ENCODE results near the gene SMPDL3A.

SMPDL3A gene

GRCh38 chr6:122806291-122806690, 17.2 kb downstream of the SMPDL3A start:
- Mint-ChIP-seq H3K4me3 (no peak overlapping the region), H3K4me1 (ENCODE audit: low read depth) (no peaks in the 10 kb centered on the region), H3K9me3 (no peaks in the 10 kb centered on the region), H3K27ac (no peak overlapping the region), H3K27me3 (peaks cover 3% of the 10 kb centered on the region), H3K36me3 (ENCODE audit: low read depth) (no peaks in the 10 kb centered on the region)

DNA sequence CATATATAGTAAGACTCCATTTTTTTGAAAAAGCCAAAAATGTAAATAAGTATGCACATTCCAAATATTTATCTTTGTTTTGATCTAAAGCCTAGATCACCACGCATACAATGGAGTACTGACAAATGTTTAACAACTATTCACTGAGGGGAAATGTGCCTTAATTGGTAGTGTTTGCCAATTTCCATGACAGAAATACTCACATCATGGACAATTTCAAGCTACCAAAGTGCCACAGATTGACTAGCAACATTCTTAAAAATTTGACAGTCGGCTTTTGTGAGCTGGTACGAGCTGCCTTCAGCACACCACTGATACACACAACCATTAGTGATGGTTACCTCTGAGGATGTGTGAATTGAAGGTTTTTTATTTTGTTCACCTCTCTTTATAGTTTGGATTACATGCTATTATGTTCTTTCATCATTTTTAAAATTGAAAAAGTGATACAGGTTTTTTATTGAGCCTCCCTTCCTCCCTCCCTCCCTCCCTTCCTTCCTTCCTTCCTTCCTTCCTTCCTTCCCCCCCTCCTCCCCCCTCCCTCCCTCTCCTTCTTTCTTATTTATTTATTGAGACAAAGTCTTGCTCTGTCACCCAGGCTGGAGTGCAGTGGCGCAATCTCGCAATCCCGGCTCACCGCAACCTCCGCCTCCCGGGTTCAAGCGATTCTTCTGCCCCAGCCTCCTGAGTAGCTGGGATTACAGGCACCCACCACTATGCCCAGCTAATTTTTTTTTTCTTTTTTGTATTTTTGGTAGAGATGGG, 19.2 kb downstream of the SMPDL3A start:
- Mint-ChIP-seq H3K4me3 (no peak overlapping the region), H3K27ac (no peak overlapping the region), H3K9me3 (no peaks in the 10 kb centered on the region), H3K27me3 (peaks cover 3% of the 10 kb centered on the region), H3K4me1 (ENCODE audit: low read depth) (no peaks in the 10 kb centered on the region), H3K36me3 (ENCODE audit: low read depth) (no peaks in the 10 kb centered on the region)

GRCh38 chr6:122809001-122809400, 19.9 kb downstream of the SMPDL3A start:
- no peak overlapping the region for H3K4me3 Mint-ChIP-seq
- H3K27ac Mint-ChIP-seq = no peak overlapping the region
- no peaks in the 10 kb centered on the region for H3K4me1 Mint-ChIP-seq (ENCODE audit: low read depth)
- H3K36me3 Mint-ChIP-seq (ENCODE audit: low read depth) = no peaks in the 10 kb centered on the region
- no peaks in the 10 kb centered on the region for H3K27me3 Mint-ChIP-seq
- no peaks in the 10 kb centered on the region for H3K9me3 Mint-ChIP-seq

GRCh38 chr6:122809691-122810090, 20.6 kb downstream of the SMPDL3A start:
- Mint-ChIP-seq H3K27me3 (no peaks in the 10 kb centered on the region), H3K27ac (no peak overlapping the region), H3K9me3 (no peaks in the 10 kb centered on the region), H3K4me3 (no peak overlapping the region), H3K4me1 (ENCODE audit: low read depth) (no peaks in the 10 kb centered on the region), H3K36me3 (ENCODE audit: low read depth) (no peaks in the 10 kb centered on the region)

GRCh38 chr6:122810189-122810588, 21.1 kb downstream of the SMPDL3A start:
- Mint-ChIP-seq H3K27me3 (no peaks in the 10 kb centered on the region), H3K4me1 (ENCODE audit: low read depth) (no peaks in the 10 kb centered on the region), H3K4me3 (no peak overlapping the region), H3K27ac (no peak overlapping the region), H3K9me3 (no peaks in the 10 kb centered on the region), H3K36me3 (ENCODE audit: low read depth) (no peaks in the 10 kb centered on the region)

DNA sequence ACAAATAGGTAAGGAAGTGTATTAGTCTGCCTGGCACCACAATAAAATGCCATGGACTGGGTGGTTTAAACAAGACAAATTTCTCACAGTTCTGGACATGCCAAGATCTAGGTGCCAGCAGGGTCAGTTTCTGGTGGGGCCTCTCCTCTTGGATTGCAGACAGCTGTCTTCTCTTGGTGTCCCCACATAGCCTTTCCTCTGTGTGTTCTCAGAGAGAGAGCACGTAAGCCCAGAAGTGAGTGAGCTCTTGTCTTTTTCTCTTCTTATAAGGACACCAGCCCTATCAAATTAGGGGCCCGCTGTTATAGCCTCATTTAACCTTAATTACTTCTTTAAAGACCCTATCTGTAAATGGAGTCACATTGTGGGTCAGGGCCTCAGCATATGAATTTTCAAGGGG, 28.3 kb downstream of the SMPDL3A start:
- H3K4me3 Mint-ChIP-seq = no peak overlapping the region
- no peaks in the 10 kb centered on the region for H3K27me3 Mint-ChIP-seq
- H3K27ac Mint-ChIP-seq = no peak overlapping the region
- H3K4me1 Mint-ChIP-seq (ENCODE audit: low read depth) = no peaks in the 10 kb centered on the region
- H3K36me3 Mint-ChIP-seq (ENCODE audit: low read depth) = no peaks in the 10 kb centered on the region
- H3K9me3 Mint-ChIP-seq = no peaks in the 10 kb centered on the region

- no peaks in the 10 kb centered on the region for H3K36me3 Mint-ChIP-seq (ENCODE audit: low read depth)
- no peak overlapping the region for H3K27ac Mint-ChIP-seq
- no peak overlapping the region for H3K4me3 Mint-ChIP-seq
- H3K27me3 Mint-ChIP-seq = no peaks in the 10 kb centered on the region
- no peaks in the 10 kb centered on the region for H3K9me3 Mint-ChIP-seq
- H3K4me1 Mint-ChIP-seq (ENCODE audit: low read depth) = no peaks in the 10 kb centered on the region
Measured at GRCh38 chr6:122817766-122818165, 28.7 kb downstream of the SMPDL3A start.

GRCh38 chr6:122818866-122819265, 29.8 kb downstream of the SMPDL3A start:
- Mint-ChIP-seq H3K9me3 (no peaks in the 10 kb centered on the region), H3K36me3 (ENCODE audit: low read depth) (no peaks in the 10 kb centered on the region), H3K27ac (no peak overlapping the region), H3K27me3 (no peaks in the 10 kb centered on the region), H3K4me1 (ENCODE audit: low read depth) (no peaks in the 10 kb centered on the region), H3K4me3 (no peak overlapping the region)

- no peaks in the 10 kb centered on the region for H3K36me3 Mint-ChIP-seq (ENCODE audit: low read depth)
- H3K27ac Mint-ChIP-seq = no peak overlapping the region
- H3K4me1 Mint-ChIP-seq (ENCODE audit: low read depth) = no peaks in the 10 kb centered on the region
- peaks cover 3% of the 10 kb centered on the region for H3K27me3 Mint-ChIP-seq
- H3K9me3 Mint-ChIP-seq = no peaks in the 10 kb centered on the region
- H3K4me3 Mint-ChIP-seq = no peak overlapping the region
Measured at GRCh38 chr6:122821095-122821494, 32.0 kb downstream of the SMPDL3A start.

DNA sequence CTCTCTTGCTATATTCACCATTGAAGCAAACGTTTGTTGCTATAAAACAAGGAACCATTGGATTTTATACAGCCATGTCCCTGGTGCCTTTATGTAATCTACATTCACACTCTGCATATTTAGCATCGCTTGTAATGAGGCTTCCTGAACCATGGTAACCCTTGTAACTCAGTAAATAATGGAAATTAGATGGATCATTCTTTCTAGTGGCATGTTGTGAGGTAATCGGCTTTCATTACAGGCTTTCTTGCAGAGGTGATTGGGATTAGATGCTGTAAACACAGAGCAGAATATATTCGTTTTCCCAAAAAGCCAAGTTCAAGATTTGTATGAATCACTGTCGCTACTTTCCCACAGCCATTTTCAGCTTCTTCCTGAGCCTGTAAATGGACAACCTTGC, 36.1 kb downstream of the SMPDL3A start:
- H3K9me3 Mint-ChIP-seq = no peaks in the 10 kb centered on the region
- H3K27ac Mint-ChIP-seq = no peak overlapping the region
- no peak overlapping the region for H3K4me3 Mint-ChIP-seq
- H3K36me3 Mint-ChIP-seq (ENCODE audit: low read depth) = no peaks in the 10 kb centered on the region
- peaks cover 16% of the 10 kb centered on the region for H3K27me3 Mint-ChIP-seq
- no peaks in the 10 kb centered on the region for H3K4me1 Mint-ChIP-seq (ENCODE audit: low read depth)

- no peak overlapping the region for H3K27ac Mint-ChIP-seq
- no peaks in the 10 kb centered on the region for H3K9me3 Mint-ChIP-seq
- H3K36me3 Mint-ChIP-seq (ENCODE audit: low read depth) = no peaks in the 10 kb centered on the region
- H3K4me1 Mint-ChIP-seq (ENCODE audit: low read depth) = no peaks in the 10 kb centered on the region
- H3K27me3 Mint-ChIP-seq = peaks cover 16% of the 10 kb centered on the region
- no peak overlapping the region for H3K4me3 Mint-ChIP-seq
Measured at GRCh38 chr6:122829456-122829855, 40.4 kb downstream of the SMPDL3A start.

DNA sequence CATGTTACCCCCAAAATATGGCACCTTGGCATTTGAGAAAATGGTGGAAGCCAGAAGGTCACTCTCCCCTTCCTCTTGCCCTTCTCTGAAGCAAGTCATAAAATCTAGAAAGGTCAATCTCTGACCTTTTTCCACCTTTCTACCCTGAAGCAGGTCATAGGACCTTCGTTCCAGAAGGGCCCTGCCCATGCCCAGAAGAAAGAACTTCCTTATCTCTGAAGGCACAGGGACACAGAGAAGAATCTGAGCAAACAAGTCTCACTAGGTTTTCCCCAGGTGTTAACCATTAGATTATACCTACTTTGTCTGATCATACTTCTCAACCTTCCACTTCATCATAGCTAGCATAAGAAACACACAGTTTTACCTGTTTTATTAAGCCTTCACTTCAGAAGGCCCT, 42.5 kb downstream of the SMPDL3A start:
- Mint-ChIP-seq H3K27me3 (peaks cover 19% of the 10 kb centered on the region), H3K9me3 (no peaks in the 10 kb centered on the region), H3K4me1 (ENCODE audit: low read depth) (no peaks in the 10 kb centered on the region), H3K27ac (no peak overlapping the region), H3K4me3 (no peak overlapping the region), H3K36me3 (ENCODE audit: low read depth) (no peaks in the 10 kb centered on the region)

DNA sequence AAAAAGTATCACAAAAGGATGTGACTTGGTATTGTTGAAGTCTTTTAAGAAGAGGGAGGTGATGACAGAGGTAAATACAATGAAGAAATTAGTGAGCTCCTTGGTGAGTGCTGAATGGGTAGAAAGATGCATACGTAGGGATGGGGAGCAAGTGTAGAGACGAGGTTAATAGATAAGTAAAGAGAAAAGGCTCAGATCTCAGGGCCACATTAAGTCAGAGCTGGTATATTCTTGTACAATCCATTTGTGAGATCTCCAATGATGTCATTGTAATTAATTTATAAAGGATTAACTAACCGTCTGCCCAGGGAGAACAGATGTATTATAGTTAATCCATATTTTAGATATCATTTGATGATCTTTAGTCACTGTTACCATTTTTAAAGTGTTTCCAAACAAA, 43.4 kb downstream of the SMPDL3A start:
- H3K27ac Mint-ChIP-seq = no peak overlapping the region
- H3K36me3 Mint-ChIP-seq (ENCODE audit: low read depth) = no peaks in the 10 kb centered on the region
- H3K4me3 Mint-ChIP-seq = no peak overlapping the region
- no peaks in the 10 kb centered on the region for H3K4me1 Mint-ChIP-seq (ENCODE audit: low read depth)
- peaks cover 16% of the 10 kb centered on the region for H3K27me3 Mint-ChIP-seq
- no peaks in the 10 kb centered on the region for H3K9me3 Mint-ChIP-seq

DNA sequence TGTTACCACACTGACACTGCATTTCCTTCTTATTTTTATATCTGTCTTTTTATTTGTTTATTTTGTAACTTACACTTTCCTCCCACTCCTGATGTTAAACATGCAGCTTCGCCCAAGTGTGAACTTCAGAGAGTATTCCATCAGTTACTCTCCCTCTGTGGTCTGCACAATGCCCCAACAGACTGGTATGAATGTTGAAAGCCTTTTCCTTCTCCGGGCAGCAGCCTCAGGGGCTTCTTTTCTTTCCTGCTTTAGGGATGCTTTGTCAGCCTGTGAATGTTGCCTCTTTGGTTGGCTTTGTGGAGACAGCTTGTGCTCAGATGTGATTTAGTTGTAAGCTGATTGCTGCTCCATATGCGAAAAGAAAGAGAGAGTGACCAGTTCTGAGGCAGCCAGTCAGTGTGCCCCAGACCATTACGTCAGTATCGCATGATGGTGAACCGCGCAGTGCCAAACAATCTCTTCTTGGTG, 44.0 kb downstream of the SMPDL3A start:
- peaks cover 14% of the 10 kb centered on the region for H3K27me3 Mint-ChIP-seq
- no peaks in the 10 kb centered on the region for H3K4me1 Mint-ChIP-seq (ENCODE audit: low read depth)
- no peaks in the 10 kb centered on the region for H3K9me3 Mint-ChIP-seq
- H3K27ac Mint-ChIP-seq = no peak overlapping the region
- H3K36me3 Mint-ChIP-seq (ENCODE audit: low read depth) = no peaks in the 10 kb centered on the region
- no peak overlapping the region for H3K4me3 Mint-ChIP-seq

DNA sequence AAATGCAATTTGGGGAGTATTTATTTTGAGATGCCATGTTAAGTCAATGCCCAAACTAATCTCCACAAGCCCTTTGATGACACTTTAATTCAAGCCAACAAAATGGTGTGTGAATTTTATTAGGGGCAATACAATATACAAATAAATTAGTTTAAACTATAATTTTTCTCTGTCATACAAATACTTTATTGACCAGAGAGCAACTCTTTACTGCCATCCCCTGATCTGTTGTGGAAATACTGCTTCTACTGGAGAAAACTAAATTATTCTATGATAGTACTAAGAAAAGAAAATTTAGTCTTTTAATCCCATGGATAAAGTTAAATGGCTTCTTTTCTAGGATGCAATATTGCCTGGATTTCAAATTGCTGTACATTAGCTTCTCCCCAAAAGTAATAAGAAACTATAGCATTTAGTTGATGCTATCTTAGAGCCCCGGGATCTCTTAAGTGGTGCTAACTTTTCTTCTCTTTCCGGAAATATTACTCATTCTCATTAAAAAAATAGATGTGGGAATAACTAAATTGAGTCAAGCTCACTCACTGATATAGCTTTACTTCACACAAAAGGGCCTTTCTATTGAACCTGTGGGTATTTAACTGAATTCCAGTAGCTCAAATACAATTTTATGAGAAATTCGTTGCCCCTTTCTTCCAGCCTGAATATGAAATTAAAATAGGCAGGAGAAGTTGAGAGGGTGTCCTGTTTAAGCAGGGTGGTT, 49.2 kb downstream of the SMPDL3A start:
- H3K4me3 Mint-ChIP-seq = no peak overlapping the region
- H3K27ac Mint-ChIP-seq = no peak overlapping the region
- H3K9me3 Mint-ChIP-seq = no peaks in the 10 kb centered on the region
- no peaks in the 10 kb centered on the region for H3K36me3 Mint-ChIP-seq (ENCODE audit: low read depth)
- peaks cover 10% of the 10 kb centered on the region for H3K27me3 Mint-ChIP-seq
- no peaks in the 10 kb centered on the region for H3K4me1 Mint-ChIP-seq (ENCODE audit: low read depth)

Measured in stimulated activated naive CD8-positive, alpha-beta T cell treated with anti-CD3 and anti-CD28 coated beads, Interleukin-15, Interleukin-2, amounts not matched to agents 100 ng/mL and 50 ng/mL, for 24 hours (primary cell).